Measurements from ENCODE around the gene SLC16A8. TPM values are rescaled to one million over a fixed set of nuclear protein-coding genes. Genes with fewer than 3 reads are reported as not detected.

Gene SLC16A8
- total and polyA plus RNA-seq, 2 donors from 2014 or later: 0.31 to 0.92 TPM

DNA sequence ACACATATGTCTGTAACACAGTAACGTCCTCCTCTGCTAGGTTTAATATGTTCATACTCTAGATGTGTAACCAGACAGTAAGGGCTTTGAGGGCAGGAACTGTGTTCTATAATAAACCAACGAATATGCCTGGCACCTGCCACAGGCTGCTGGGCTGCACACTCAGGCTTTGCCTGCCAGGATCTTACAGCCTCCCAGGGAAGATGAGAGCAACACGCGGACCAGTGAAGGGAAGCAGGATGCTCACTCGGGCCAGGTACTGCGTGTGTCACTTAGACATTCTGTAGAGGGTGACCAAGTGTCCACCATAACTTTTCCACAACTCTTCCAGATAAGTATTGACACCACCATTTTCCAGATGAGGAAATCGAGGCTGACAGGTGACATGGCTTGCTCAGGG is 48.2 kb upstream of the SLC16A8 start:
- peaks cover 0 to 14% (median 8%) of the 10 kb centered on the region in 3 donors for H3K36me3 ChIP-seq (ENCODE audit: control insufficient read depth in 2 of 3, insufficient read depth in 3 of 3, low read length in 3 of 3)
- intact Hi-C loops (cut with DNase I): no loop called here
- H3K4me3 ChIP-seq (ENCODE audit: low read length in 3 of 3): no peak overlapping the region
- no peak overlapping the region for H3K27ac ChIP-seq (ENCODE audit: low read depth in 2 of 2, low read length in 2 of 2)
- TF ChIP-seq, protein P1, sequence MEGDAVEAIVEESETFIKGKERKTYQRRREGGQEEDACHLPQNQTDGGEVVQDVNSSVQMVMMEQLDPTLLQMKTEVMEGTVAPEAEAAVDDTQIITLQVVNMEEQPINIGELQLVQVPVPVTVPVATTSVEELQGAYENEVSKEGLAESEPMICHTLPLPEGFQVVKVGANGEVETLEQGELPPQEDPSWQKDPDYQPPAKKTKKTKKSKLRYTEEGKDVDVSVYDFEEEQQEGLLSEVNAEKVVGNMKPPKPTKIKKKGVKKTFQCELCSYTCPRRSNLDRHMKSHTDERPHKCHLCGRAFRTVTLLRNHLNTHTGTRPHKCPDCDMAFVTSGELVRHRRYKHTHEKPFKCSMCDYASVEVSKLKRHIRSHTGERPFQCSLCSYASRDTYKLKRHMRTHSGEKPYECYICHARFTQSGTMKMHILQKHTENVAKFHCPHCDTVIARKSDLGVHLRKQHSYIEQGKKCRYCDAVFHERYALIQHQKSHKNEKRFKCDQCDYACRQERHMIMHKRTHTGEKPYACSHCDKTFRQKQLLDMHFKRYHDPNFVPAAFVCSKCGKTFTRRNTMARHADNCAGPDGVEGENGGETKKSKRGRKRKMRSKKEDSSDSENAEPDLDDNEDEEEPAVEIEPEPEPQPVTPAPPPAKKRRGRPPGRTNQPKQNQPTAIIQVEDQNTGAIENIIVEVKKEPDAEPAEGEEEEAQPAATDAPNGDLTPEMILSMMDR (IDR thresholded peaks at IDR 0.05; ENCODE audit: borderline replicate concordance, extremely low read depth, insufficient read depth): no peak
- H3K4me1 ChIP-seq (ENCODE audit: control insufficient read depth in 2 of 3, insufficient read depth in 2 of 3, low read depth in 1 of 3, low read length in 3 of 3): no peaks in the 10 kb centered on the region
- DNase-seq: peak in 2 of 5 donors; percentile 10 to 27
- no peaks in the 10 kb centered on the region for H3K9me3 ChIP-seq (ENCODE audit: control insufficient read depth in 2 of 3, insufficient read depth in 1 of 3, low read length in 3 of 3)
- FAIRE-seq: no peak
- H3K27me3 ChIP-seq (ENCODE audit: control insufficient read depth, insufficient read depth, low read length): no peaks in the 10 kb centered on the region
- no peak overlapping the region for H3K9ac ChIP-seq (ENCODE audit: low read length in 3 of 3)

DNA sequence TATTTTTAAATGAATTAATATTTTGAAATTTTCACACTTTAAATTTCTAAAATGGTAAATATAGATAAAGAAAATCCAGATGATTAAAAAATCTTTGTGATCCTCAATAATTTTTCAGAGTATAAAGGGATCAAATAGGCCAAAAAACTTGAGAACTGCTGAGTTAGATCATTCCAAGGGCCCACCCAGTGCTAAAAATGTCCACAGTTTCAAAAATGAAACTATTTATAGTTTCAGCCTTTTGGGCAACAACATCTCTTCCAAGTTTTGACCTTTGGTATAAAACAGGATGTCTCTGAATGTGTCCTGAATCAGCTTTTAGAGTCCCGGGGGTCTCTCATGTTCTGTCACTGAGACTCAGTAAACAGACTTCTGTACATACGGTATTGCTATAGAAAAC is 47.4 kb upstream of the SLC16A8 start:
- Histone ChIP-seq H3K9me3 (ENCODE audit: control insufficient read depth in 2 of 3, insufficient read depth in 1 of 3, low read length in 3 of 3) (no peaks in the 10 kb centered on the region), H3K27me3 (ENCODE audit: control insufficient read depth, insufficient read depth, low read length) (no peaks in the 10 kb centered on the region), H3K9ac (ENCODE audit: low read length in 3 of 3) (no peak overlapping the region), H3K4me1 (ENCODE audit: control insufficient read depth in 2 of 3, insufficient read depth in 2 of 3, low read depth in 1 of 3, low read length in 3 of 3) (no peaks in the 10 kb centered on the region), H3K36me3 (ENCODE audit: control insufficient read depth in 2 of 3, insufficient read depth in 3 of 3, low read length in 3 of 3) (peaks cover 0 to 14% (median 8%) of the 10 kb centered on the region in 3 donors), H3K4me3 (ENCODE audit: low read length in 3 of 3) (no peak overlapping the region), H3K27ac (ENCODE audit: low read depth in 2 of 2, low read length in 2 of 2) (no peak overlapping the region)
- intact Hi-C loops (cut with DNase I): no loop called here
- FAIRE-seq (peak; percentile 50), DNase-seq (peak in 1 of 5 donors; percentile 21)
- TF ChIP-seq, protein P1 (IDR thresholded peaks at IDR 0.05; ENCODE audit: borderline replicate concordance, extremely low read depth, insufficient read depth): no peak

DNA sequence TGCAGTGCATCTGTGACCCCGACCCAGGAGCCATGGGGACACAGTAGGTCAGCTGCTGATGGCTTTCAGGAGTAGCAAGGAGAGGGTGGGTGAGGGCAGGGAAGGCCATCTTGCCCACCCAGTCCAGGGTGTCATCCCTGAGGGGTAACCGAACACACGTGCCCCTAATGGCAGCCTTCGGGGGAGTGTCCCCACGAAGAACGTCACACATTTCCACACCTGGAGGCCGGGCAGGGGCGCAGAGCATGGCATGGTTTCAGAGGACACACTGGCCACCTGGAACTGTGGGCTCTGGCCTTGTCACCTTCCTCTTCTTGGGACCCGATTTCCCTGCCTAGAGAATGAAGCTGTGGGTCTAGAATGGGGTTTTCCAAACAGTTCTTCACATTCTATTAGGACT is 45.9 kb upstream of the SLC16A8 start:
- Histone ChIP-seq H3K9ac (ENCODE audit: low read length in 3 of 3) (no peak overlapping the region), H3K9me3 (ENCODE audit: control insufficient read depth in 2 of 3, insufficient read depth in 1 of 3, low read length in 3 of 3) (no peaks in the 10 kb centered on the region), H3K27me3 (ENCODE audit: control insufficient read depth, insufficient read depth, low read length) (no peaks in the 10 kb centered on the region), H3K36me3 (ENCODE audit: control insufficient read depth in 2 of 3, insufficient read depth in 3 of 3, low read length in 3 of 3) (peaks cover 0 to 21% (median 5%) of the 10 kb centered on the region in 3 donors), H3K4me3 (ENCODE audit: low read length in 3 of 3) (no peak overlapping the region), H3K27ac (ENCODE audit: low read depth in 2 of 2, low read length in 2 of 2) (no peak overlapping the region), H3K4me1 (ENCODE audit: control insufficient read depth in 2 of 3, insufficient read depth in 2 of 3, low read depth in 1 of 3, low read length in 3 of 3) (no peaks in the 10 kb centered on the region)
- intact Hi-C loops (cut with DNase I): no loop called here
- no peak for FAIRE-seq
- no peak for DNase-seq
- TF ChIP-seq, protein P1 (IDR thresholded peaks at IDR 0.05; ENCODE audit: borderline replicate concordance, extremely low read depth, insufficient read depth): no peak

DNA sequence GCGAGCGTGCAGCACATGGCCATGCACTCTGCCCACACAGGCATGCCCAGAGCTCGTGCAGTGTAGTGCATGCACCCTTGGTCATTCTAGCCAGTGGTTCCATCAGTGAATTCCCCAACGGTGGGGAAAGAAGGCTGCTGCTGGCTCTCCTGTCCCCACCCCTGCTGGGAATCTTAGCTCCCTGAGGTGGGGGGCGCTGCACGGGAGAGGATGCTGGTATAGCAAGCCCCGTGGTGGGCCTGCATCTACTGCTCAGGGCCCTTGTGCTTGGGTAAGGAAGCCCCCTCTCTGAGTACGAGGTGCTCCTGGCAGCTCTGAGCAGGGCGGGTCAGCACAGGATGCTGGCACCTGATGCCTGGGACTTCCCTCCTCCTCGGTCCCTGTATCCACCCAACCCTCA is 45.0 kb upstream of the SLC16A8 start:
- Histone ChIP-seq H3K4me1 (ENCODE audit: control insufficient read depth in 2 of 3, insufficient read depth in 2 of 3, low read depth in 1 of 3, low read length in 3 of 3) (no peaks in the 10 kb centered on the region), H3K27ac (ENCODE audit: low read depth in 2 of 2, low read length in 2 of 2) (no peak overlapping the region), H3K9me3 (ENCODE audit: control insufficient read depth in 2 of 3, insufficient read depth in 1 of 3, low read length in 3 of 3) (no peaks in the 10 kb centered on the region), H3K9ac (ENCODE audit: low read length in 3 of 3) (no peak overlapping the region), H3K36me3 (ENCODE audit: control insufficient read depth in 2 of 3, insufficient read depth in 3 of 3, low read length in 3 of 3) (peaks cover 0 to 21% (median 5%) of the 10 kb centered on the region in 3 donors), H3K4me3 (ENCODE audit: low read length in 3 of 3) (no peak overlapping the region), H3K27me3 (ENCODE audit: control insufficient read depth, insufficient read depth, low read length) (no peaks in the 10 kb centered on the region)
- peak in 1 of 5 donors; percentile 35 for DNase-seq
- intact Hi-C loops (cut with DNase I): no loop called here
- no peak for FAIRE-seq
- TF ChIP-seq, protein P1 (IDR thresholded peaks at IDR 0.05; ENCODE audit: borderline replicate concordance, extremely low read depth, insufficient read depth): no peak

Data from kidney (tissue), 14 donors.